Eye (tissue), 1 donor: Measurements from ENCODE around the gene SPATA9.
A peak's percentile ranks its signal among the peaks of the same experiment; 100 is the strongest.
"Not testable (repeated sequence)": the region's sequence is repeated elsewhere in the genome, so short reads cannot be mapped to it uniquely, and the experiment has no call there.

Experiments used
- DNase-seq: peaks from one replicate; pipeline ENCODE4 v3.0.0-alpha.2; 2015

The SPATA9 gene

GRCh38 chr5:95641741-95642220 is 41.0 kb downstream of the SPATA9 start:
- DNase-seq: no peak

GRCh38 chr5:95638632-95639031 is 44.2 kb downstream of the SPATA9 start:
- no peak for DNase-seq

- no peak for DNase-seq
Measured at GRCh38 chr5:95634081-95634480, 48.7 kb downstream of the SPATA9 start.

GRCh38 chr5:95633671-95634070 is 49.1 kb downstream of the SPATA9 start:
- DNase-seq: no peak

- not testable (repeated sequence) for DNase-seq
Measured at GRCh38 chr5:95632942-95633341, 49.8 kb downstream of the SPATA9 start.

- no peak for DNase-seq
Measured at GRCh38 chr5:95631991-95632675, 50.7 kb downstream of the SPATA9 start.

- DNase-seq: no peak
Measured at GRCh38 chr5:95631255-95631958, 51.4 kb downstream of the SPATA9 start.

- DNase-seq: no peak
Measured at GRCh38 chr5:95630394-95630917, 52.3 kb downstream of the SPATA9 start.

- no peak for DNase-seq
Measured at GRCh38 chr5:95628933-95629332, 53.9 kb downstream of the SPATA9 start.

GRCh38 chr5:95627971-95628810 is 54.6 kb downstream of the SPATA9 start:
- DNase-seq: no peak

GRCh38 chr5:95626701-95627100 is 56.1 kb downstream of the SPATA9 start:
- no peak for DNase-seq

GRCh38 chr5:95624368-95624767 is 58.4 kb downstream of the SPATA9 start:
- no peak for DNase-seq

GRCh38 chr5:95623706-95624105 is 59.1 kb downstream of the SPATA9 start:
- no peak for DNase-seq

- DNase-seq: no peak
Measured at GRCh38 chr5:95621839-95622629, 60.8 kb downstream of the SPATA9 start.

- DNase-seq: peak; percentile 80
Measured at GRCh38 chr5:95620870-95621838, 61.6 kb downstream of the SPATA9 start.

GRCh38 chr5:95620030-95620869 is 62.5 kb downstream of the SPATA9 start, which contains the start of gene GPR150:
TSS of gene GPR150 (plus strand) at chr5:95620087. CDS start at chr5:95620276, 189 bp downstream.
- peak; percentile 81 for DNase-seq

GRCh38 chr5:95619514-95620029 is 63.2 kb downstream of the SPATA9 start:
- no peak for DNase-seq

- DNase-seq: no peak
Measured at GRCh38 chr5:95619096-95619495, 63.7 kb downstream of the SPATA9 start.

- DNase-seq: no peak
Measured at GRCh38 chr5:95617057-95617456, 65.7 kb downstream of the SPATA9 start.

- DNase-seq: no peak
Measured at GRCh38 chr5:95615164-95615467, 67.7 kb downstream of the SPATA9 start.
